ENCODE results near the gene MAZ.

The MAZ gene

GRCh38 chr16:29809850-29810698 is 3.7 kb downstream of the MAZ start:
- peak; percentile 43 for DNase-seq (ENCODE audit: low read depth, low spot score)

GRCh38 chr16:29810699-29811169 is 4.4 kb downstream of the MAZ start:
- no peak for DNase-seq (ENCODE audit: low read depth, low spot score)

GRCh38 chr16:29811170-29811895 is 5.0 kb downstream of the MAZ start:
- peak; percentile 99 for DNase-seq (ENCODE audit: low read depth, low spot score)

GRCh38 chr16:29811896-29812665 is 5.8 kb downstream of the MAZ start, which contains the start of gene PRRT2:
TSS of gene PRRT2 (plus strand) at chr16:29812193. CDS start at chr16:29813055, 862 bp downstream.
- peak; percentile 79 for DNase-seq (ENCODE audit: low read depth, low spot score)

GRCh38 chr16:29812754-29813643 is 6.7 kb downstream of the MAZ start:
- no peak for DNase-seq (ENCODE audit: low read depth, low spot score)

- no peak for DNase-seq (ENCODE audit: low read depth, low spot score)
Observed at GRCh38 chr16:29813644-29814562, 7.6 kb downstream of the MAZ start.

- DNase-seq (ENCODE audit: low read depth, low spot score) = no peak
Observed at GRCh38 chr16:29814592-29814991, 8.3 kb downstream of the MAZ start.

- DNase-seq (ENCODE audit: low read depth, low spot score) = peak; percentile 28
Observed at GRCh38 chr16:29815032-29815721, 8.8 kb downstream of the MAZ start.

- DNase-seq (ENCODE audit: low read depth, low spot score) = peak; percentile 100
Observed at GRCh38 chr16:29815793-29816693, 9.7 kb downstream of the MAZ start, which contains the start of gene PAGR1. TSS of gene PAGR1 (plus strand) at chr16:29816152. CDS start at chr16:29816526, 374 bp downstream.

GRCh38 chr16:29816694-29817441 is 10.5 kb downstream of the MAZ start:
- DNase-seq (ENCODE audit: low read depth, low spot score) = peak; percentile 81

- no peak for DNase-seq (ENCODE audit: low read depth, low spot score)
Observed at GRCh38 chr16:29818082-29818481, 11.8 kb downstream of the MAZ start.

GRCh38 chr16:29819506-29819905 is 13.2 kb downstream of the MAZ start:
- DNase-seq (ENCODE audit: low read depth, low spot score) = no peak

- DNase-seq (ENCODE audit: low read depth, low spot score) = peak; percentile 71
Observed at GRCh38 chr16:29820271-29820701, 14.0 kb downstream of the MAZ start, which contains the start of gene MVP. TSS of gene MVP (plus strand) at chr16:29820462. CDS start at chr16:29830550, 10,088 bp downstream.

GRCh38 chr16:29820730-29821642 is 14.7 kb downstream of the MAZ start:
- DNase-seq (ENCODE audit: low read depth, low spot score) = peak; percentile 35

GRCh38 chr16:29821643-29822115 is 15.3 kb downstream of the MAZ start:
- DNase-seq (ENCODE audit: low read depth, low spot score) = peak; percentile 82

Measured in astrocyte of the hippocampus (primary cell).